HepG2 (cell line): ENCODE results near the gene SIRPA. TPM values are rescaled to one million over a fixed set of nuclear protein-coding genes. Genes with fewer than 3 reads are reported as not detected.

Experiments
- E2F2 ChIP-seq: sonication (generic); formaldehyde crosslinking; IDR thresholded peaks from 2 replicates; pipeline ENCODE4 v1.4.0; 2020; ENCODE audit warnings: missing genetic modification reagents, borderline replicate concordance
- MTA3 ChIP-seq: sonication (generic); formaldehyde crosslinking; IDR thresholded peaks from 2 replicates; pipeline ENCODE4 v1.4.0; 2020; ENCODE audit warnings: missing genetic modification reagents
- ZFP41 ChIP-seq: sonication (generic); formaldehyde crosslinking; IDR thresholded peaks from 2 replicates; pipeline ENCODE4 v1.4.0; 2020; ENCODE audit warnings: mild to moderate bottlenecking, missing genetic modification reagents, borderline replicate concordance
- ZNF10 ChIP-seq: sonication (generic); formaldehyde crosslinking; IDR thresholded peaks from 2 replicates; pipeline ENCODE4 v1.4.0; 2020; ENCODE audit warnings: mild to moderate bottlenecking, low read depth, missing genetic modification reagents, borderline replicate concordance
- ZNF318 ChIP-seq: sonication (generic); formaldehyde crosslinking; IDR thresholded peaks from 2 replicates; pipeline ENCODE4 v1.4.0; 2020; ENCODE audit warnings: mild to moderate bottlenecking, missing genetic modification reagents
- ZNF709 ChIP-seq: sonication (generic); formaldehyde crosslinking; IDR thresholded peaks from 2 replicates; pipeline ENCODE4 v1.5.0; 2020; ENCODE audit warnings: mild to moderate bottlenecking, missing genetic modification reagents
- polyA plus RNA-seq, 8 experiments: library from polyadenylated mRNA; depleted of rRNA in 3 of 8; stranded (reverse) in 7 of 8; unstranded in 1 of 8; fragments of >200 nt; fragmentation: Illumina TruSeq in 4 of 8; extraction: Trizol in 4 of 8; gene quantifications; 2 replicates each; pipeline versions ENCODE4 v1.2.1 to v1.2.3, GENCODE V29; 2011 to 2016; ENCODE audit warnings: low read depth in 4 of 8, missing spikeins in 1 of 8, mixed read lengths in 1 of 8; ENCODE audit not compliant: insufficient read depth in 1 of 8
- total RNA-seq, 5 experiments: library from RNA; depleted of rRNA; stranded (reverse); fragments of >200 nt; fragmentation: Illumina TruSeq; extraction: Trizol; gene quantifications; 2 replicates each; pipeline ENCODE4 v1.2.3, GENCODE V29; 2016; ENCODE audit warnings: low read depth in 1 of 5
- TF ChIP-seq, protein P1 (sequence below): sonication (generic); formaldehyde crosslinking; IDR thresholded peaks from 2 replicates; pipeline ENCODE4 v1.5.0; 2020; ENCODE audit warnings: mild to moderate bottlenecking, missing genetic modification reagents, borderline replicate concordance

SIRPA gene
- total and polyA plus RNA-seq, 2 of the 13 experiments (the other 11 are each of a cell fraction or from before 2014, with no cell fraction given): 7.2 to 17.6 TPM

DNA sequence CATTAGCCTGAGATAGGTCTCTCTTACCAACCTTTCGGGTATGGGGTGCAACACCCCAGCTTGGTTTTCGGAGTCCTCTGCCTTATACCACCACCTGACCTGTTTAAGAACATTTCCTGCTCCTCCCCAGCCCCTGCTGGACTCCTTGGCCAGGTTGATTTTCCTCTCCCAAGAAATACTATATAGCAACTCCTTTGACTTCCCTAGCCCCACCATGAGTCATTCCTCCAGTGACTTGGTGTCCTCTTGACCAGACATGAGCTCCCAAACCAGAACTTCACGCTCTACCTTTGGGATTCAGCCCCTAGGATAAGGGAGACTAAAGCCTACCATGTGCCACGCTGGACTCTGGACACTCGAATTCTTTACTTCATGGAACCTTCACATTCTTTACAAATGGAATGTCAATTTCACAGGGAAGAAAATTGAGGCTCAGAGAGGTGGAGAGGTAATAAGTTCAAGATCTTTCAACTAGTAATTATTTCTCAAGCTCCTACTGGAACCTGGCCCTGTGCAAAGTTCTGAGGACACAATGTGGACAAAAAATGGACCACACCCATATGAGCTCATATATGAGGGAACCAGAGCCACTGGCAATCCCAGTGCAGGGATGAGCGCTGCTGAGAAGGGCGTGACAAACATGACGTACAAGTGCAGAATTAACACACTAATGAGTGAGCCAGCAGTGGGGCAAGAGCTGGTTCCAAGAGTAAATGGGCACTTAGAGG is 48.2 kb downstream of the SIRPA start (continued):
- TF ChIP-seq, protein P1, sequence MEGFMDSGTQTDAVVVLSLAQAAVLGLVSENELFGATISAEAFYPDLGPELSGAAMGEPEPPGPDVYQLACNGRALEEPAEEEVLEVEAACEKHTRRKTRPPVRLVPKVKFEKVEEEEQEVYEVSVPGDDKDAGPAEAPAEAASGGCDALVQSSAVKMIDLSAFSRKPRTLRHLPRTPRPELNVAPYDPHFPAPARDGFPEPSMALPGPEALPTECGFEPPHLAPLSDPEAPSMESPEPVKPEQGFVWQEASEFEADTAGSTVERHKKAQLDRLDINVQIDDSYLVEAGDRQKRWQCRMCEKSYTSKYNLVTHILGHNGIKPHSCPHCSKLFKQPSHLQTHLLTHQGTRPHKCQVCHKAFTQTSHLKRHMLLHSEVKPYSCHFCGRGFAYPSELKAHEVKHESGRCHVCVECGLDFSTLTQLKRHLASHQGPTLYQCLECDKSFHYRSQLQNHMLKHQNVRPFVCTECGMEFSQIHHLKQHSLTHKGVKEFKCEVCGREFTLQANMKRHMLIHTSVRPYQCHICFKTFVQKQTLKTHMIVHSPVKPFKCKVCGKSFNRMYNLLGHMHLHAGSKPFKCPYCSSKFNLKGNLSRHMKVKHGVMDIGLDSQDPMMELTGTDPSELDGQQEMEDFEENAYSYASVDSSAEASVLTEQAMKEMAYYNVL (CRISPR knock-in tag): no peak
- TF ChIP-seq MTA3 (CRISPR knock-in tag): no peak
- TF ChIP-seq ZNF10: no peak
- TF ChIP-seq ZNF318 (CRISPR knock-in tag): no peak
- TF ChIP-seq ZFP41: no peak
- no peak for TF ChIP-seq E2F2 (CRISPR knock-in tag)
- no peak for TF ChIP-seq ZNF709 (CRISPR knock-in tag)
